ENCODE data around the gene LRRC27.

LRRC27 gene

GRCh38 chr10:132301371-132302330, 30.3 kb upstream of the LRRC27 start:
- no peak for DNase-seq (ENCODE audit: low read depth)

DNA sequence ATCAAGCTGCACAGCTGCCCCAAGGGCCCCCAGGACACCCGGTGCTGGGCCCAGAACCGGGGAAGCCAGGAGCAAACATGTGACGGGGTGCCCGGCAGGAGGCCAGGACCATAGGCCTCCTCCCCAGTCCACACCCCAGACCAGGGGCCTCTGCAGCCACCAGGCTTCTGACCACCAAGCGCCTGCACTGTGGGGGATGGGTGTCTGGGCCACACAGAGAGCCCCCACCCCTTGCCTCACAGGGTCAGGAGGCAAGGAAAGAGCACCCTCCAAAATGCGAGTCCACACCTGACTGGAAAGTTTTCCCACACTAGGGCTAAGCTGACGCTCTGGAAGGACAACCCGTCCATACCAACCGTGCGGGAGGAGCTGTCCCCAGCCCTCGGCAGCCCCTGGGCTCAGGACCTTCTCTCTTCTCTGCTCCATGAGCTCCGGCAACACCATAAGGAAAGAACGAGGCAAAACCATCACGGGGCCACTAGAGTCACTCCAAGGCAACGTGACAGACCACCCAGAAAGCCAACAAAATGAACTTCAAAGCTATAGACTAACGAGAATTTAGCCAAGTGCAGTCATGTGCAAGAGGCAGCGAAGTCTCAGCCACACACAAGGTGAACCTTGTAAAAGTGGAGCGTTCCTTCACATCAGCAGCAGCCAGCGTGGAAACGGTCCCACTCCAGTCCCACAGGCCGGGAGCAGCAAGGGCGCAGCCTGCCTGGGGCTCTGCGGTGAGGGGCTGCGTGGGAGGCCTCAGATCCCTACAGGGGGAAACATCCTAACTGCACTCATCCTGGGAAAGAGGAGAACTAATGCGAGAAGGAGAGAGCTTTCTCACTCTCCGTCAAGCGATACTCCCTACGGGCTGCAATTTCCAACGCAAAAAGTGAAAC, 29.3 kb upstream of the LRRC27 start:
- DNase-seq (ENCODE audit: low read depth) = no peak

- DNase-seq (ENCODE audit: low read depth) = no peak
Observed at GRCh38 chr10:132303361-132304115, 28.5 kb upstream of the LRRC27 start.

- no peak for DNase-seq (ENCODE audit: low read depth)
Observed at GRCh38 chr10:132304756-132305509, 27.1 kb upstream of the LRRC27 start.

GRCh38 chr10:132305654-132306342, 26.2 kb upstream of the LRRC27 start:
- no peak for DNase-seq (ENCODE audit: low read depth)

GRCh38 chr10:132306343-132306685, 25.7 kb upstream of the LRRC27 start:
- DNase-seq (ENCODE audit: low read depth) = no peak

DNA sequence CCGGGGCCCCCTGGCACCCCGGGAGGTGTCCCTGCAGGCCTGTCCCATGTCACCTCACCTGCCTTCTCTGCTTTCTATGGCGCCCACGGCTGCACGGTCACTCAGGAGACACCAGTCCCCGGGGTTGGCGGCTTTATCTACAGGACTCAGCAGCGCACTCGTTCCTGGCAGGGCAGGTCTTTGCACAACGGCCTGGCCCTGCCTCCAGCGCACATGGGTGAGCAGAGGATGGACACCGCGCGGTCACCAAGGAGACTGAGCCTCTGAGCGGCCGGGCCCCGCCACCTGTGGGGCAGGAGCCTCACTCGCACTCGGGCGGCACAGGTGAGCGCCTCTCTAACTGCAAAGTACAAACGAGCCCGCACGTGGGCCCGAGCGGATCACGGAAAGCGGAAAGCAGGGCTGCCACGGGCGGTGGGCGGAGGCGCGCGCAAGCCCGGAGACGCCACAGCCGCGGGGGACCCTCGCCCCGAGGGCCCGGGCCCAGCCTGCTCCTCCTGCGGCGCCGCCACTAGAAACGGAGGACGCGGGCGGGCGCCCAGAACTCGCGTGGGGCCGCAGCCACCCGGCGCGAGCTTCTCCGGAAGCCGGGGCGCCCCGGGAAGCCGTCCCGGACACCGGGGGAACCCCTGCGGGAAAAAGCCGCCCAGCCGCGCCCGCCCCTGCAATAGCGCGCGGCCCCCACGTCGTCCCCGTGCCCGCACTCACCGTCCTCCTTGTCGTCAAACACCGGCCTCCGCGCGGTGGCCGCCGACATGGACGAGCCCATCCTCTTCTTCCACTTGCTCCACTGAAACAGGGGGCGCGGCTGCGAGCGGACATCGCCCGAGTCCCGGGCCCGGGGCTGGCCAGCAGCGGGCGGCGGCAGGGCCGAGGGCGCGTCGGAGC, 24.9 kb upstream of the LRRC27 start:
- peak; percentile 24 for DNase-seq (ENCODE audit: low read depth)

DNA sequence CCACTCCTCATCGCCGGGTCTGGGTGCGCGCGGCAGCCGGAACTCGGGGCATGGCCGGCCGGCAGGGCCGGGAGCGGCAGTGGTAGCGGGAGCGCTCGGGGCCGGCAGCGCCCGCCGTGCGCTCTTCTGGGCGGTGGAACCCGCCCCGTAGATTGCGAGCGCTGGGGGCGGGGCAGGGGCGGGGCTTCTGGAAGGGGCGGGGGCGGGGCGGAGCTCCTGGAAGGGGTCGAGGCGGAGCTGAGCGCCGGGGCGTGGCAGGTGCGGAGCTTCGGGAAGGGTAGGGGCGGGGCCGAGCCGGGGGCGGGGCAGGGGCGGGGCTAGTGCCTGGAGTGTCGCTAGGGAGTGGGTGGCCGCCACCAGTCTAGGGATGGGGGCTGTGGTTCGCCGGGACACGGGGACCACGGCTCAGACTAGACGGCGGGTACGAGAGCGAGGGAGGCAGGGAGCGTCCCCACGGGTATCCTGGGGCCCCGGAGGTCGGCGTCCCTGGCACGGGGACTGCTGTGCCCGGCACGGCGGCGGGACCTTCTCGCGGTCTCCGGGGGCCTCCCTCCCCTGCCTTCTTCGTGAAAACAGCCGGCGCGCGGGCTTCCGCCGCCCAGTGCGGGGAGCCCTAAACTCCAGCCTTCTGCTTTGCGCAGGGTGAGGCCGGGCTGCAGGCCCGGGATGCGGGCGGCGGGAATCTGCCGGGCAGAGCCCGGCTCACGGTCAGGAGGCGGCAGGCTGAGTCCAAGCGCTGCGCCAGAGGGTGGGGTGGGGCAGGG, 24.0 kb upstream of the LRRC27 start, which contains the start of gene STK32C:
TSS of gene STK32C (minus strand) at position 128 of the 764 bp plus-strand sequence. CDS start at position 11, 117 bp downstream.
- peak; percentile 85 for DNase-seq (ENCODE audit: low read depth)

DNA sequence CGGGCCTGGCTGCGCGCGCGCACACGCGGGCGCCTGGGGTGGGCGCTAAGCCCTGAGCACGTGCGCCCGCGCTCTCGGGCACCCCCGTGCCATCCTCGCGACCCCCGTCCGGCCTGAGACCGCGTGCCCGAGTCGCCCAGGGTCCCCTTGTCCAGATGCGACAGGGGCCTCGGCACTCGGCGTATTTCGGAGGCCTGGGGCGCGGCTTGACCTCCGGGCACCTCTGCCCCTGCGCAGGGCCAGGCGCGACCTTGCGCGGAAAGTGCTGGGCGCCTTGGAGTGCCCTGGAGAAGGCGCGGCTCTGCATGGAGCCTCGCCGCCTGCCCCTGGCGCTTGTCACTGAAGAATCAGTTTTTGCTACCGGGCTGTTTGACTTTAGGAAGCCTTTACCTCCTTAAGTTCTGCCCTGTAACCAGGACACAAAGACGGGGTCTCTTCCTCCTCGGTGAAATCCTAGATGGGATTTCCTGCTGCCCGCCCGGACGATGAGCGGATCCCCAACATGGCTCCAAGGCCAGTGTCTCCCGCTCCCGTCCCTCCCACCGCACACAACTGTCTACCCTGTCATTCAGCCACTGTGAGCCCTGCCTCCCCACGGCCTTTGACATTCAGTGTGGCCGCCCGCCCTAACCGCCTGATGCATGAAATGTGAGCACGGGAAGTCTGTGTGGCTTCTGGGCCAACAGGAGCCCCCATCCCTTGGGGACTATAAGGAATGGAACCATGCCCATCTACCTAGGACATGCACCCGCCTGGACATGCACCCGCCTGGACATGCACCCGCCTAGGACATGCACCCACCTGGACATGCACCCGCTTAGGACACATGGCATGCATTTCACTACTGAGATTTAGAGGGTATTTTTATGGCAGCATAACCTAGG, 23.2 kb upstream of the LRRC27 start:
- no peak for DNase-seq (ENCODE audit: low read depth)

GRCh38 chr10:132309471-132309865, 22.5 kb upstream of the LRRC27 start:
- no peak for DNase-seq (ENCODE audit: low read depth)

DNA sequence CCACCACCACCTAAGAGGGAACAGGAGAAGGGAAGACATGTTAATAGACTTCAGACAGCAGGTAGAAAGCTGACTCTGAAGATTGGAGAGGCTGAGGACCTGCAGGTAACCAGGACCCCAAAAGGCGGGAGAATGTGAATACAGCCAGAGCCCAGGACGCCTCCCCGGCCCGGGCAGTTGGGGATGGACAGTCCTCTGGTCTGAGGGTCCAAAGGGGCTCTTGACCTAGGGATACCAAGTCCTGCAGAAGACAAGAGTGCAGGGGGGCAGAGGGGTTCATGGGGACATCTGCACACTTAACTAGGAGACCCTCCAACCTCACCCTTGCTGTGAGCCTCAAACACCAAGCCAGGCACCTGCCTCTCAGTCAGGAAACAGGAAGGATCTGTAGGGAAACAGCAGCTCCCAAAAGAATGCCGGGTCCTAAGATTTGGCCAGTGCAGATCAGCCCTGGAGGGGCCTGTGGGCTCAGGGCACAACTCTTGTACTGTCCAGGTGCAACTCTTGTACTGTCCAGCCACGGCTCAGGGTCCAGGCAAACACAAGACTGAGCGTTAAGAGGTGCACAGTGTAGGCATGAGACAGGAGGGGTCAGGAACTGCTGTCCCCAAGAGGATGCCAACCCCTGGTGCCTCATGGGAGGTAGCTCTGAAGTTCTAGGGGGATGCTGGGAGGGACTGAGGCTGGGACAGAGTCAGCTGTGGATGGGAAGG, 22.0 kb upstream of the LRRC27 start:
- DNase-seq (ENCODE audit: low read depth) = no peak

- no peak for DNase-seq (ENCODE audit: low read depth)
Observed at GRCh38 chr10:132310701-132311337, 21.2 kb upstream of the LRRC27 start.

- no peak for DNase-seq (ENCODE audit: low read depth)
Observed at GRCh38 chr10:132311338-132311939, 20.6 kb upstream of the LRRC27 start.

- no peak for DNase-seq (ENCODE audit: low read depth)
Observed at GRCh38 chr10:132313305-132313704, 18.7 kb upstream of the LRRC27 start.

- no peak for DNase-seq (ENCODE audit: low read depth)
Observed at GRCh38 chr10:132313865-132314264, 18.1 kb upstream of the LRRC27 start.

- no peak for DNase-seq (ENCODE audit: low read depth)
Observed at GRCh38 chr10:132314336-132314735, 17.7 kb upstream of the LRRC27 start.

All from stimulated activated CD8-positive, alpha-beta memory T cell treated with anti-CD3 and anti-CD28 coated beads, Interleukin-12 subunit alpha, Interleukin-12 subunit beta, amount 100 ng/mL, for 4 hours (primary cell).